ENCODE data around the gene CEP57L1. TPM values are rescaled to one million over a fixed set of nuclear protein-coding genes. Genes with fewer than 3 reads are reported as not detected.

Gene CEP57L1
- total RNA-seq, 1 experiment from 2014 or later = 37.6 TPM

GRCh38 chr6:109060571-109060970 lies 34.7 kb upstream of the CEP57L1 start:
- Histone ChIP-seq H3K36me3 (ENCODE audit: control insufficient read depth, insufficient read depth, low read length) (no peaks in the 10 kb centered on the region), H3K4me3 (ENCODE audit: low read depth in 2 of 2, low read length in 2 of 2) (no peak overlapping the region), H3K27ac (ENCODE audit: low read length) (no peak overlapping the region), H3K4me1 (ENCODE audit: control insufficient read depth, insufficient read depth, low read length) (0 out of 2 replicates have a peak, but pooled peaks cover 2% of the 10 kb centered on the region), H3K9me3 (ENCODE audit: control insufficient read depth, insufficient read depth, low read depth, low read length) (no peaks in the 10 kb centered on the region), H3K27me3 (ENCODE audit: control insufficient read depth, insufficient read depth, low read length) (no peaks in the 10 kb centered on the region)
- TF ChIP-seq REST (IDR thresholded peaks at IDR 0.05; ENCODE audit: insufficient read depth in 1 of 2, low read depth in 2 of 2, low read length in 1 of 2) = no peak
- TF ChIP-seq SIN3A (IDR thresholded peaks at IDR 0.05; ENCODE audit: borderline replicate concordance, insufficient read depth, low read depth, low read length) = no peak
- TF ChIP-seq TCF7L2 (IDR thresholded peaks at IDR 0.05; ENCODE audit: low read depth, low read length) = no peak
- no peak for TF ChIP-seq CTCF (IDR thresholded peaks at IDR 0.05)
- TF ChIP-seq POLR2AphosphoS5 (IDR thresholded peaks at IDR 0.05; ENCODE audit: low read depth, low read length) = no peak
- CTCF ChIA-PET = no interaction called here
- no peak for DNase-seq (ENCODE audit: low read depth, low spot score)
- POLR2A ChIA-PET = interaction anchor here (0.6 kb wide), 1 partner anchor 502 kb away, joined by 3 read pairs; no protein-coding TSS in a partner anchor
- no peak for ATAC-seq
- intact Hi-C loops (cut with micrococcal nuclease; ENCODE audit: unreplicated experiment) (no loop called here), in situ Hi-C loops (cut with HindIII; ENCODE audit: low pct_unique_long_range_greater_than_20kb, low sequenced_read_pairs) (no loop called here)
- no TSS peak for BruUV-seq (replicated peaks)

- Histone ChIP-seq H3K9me3 (ENCODE audit: control insufficient read depth, insufficient read depth, low read depth, low read length) (no peaks in the 10 kb centered on the region), H3K27ac (ENCODE audit: low read length) (no peak overlapping the region), H3K4me3 (ENCODE audit: low read depth in 2 of 2, low read length in 2 of 2) (no peak overlapping the region), H3K27me3 (ENCODE audit: control insufficient read depth, insufficient read depth, low read length) (no peaks in the 10 kb centered on the region), H3K4me1 (ENCODE audit: control insufficient read depth, insufficient read depth, low read length) (0 out of 2 replicates have a peak, but pooled peaks cover 2% of the 10 kb centered on the region), H3K36me3 (ENCODE audit: control insufficient read depth, insufficient read depth, low read length) (no peaks in the 10 kb centered on the region)
- ChIA-PET POLR2A (no interaction called here), CTCF (no interaction called here)
- TF ChIP-seq POLR2AphosphoS5 (IDR thresholded peaks at IDR 0.05; ENCODE audit: low read depth, low read length) (no peak), REST (IDR thresholded peaks at IDR 0.05; ENCODE audit: insufficient read depth in 1 of 2, low read depth in 2 of 2, low read length in 1 of 2) (no peak), SIN3A (IDR thresholded peaks at IDR 0.05; ENCODE audit: borderline replicate concordance, insufficient read depth, low read depth, low read length) (no peak), TCF7L2 (IDR thresholded peaks at IDR 0.05; ENCODE audit: low read depth, low read length) (no peak)
- no TSS peak for BruUV-seq (replicated peaks)
- intact Hi-C loops (cut with micrococcal nuclease; ENCODE audit: unreplicated experiment) (no loop called here), in situ Hi-C loops (cut with HindIII; ENCODE audit: low pct_unique_long_range_greater_than_20kb, low sequenced_read_pairs) (no loop called here)
- ATAC-seq = no peak
- DNase-seq (ENCODE audit: low read depth, low spot score) = no peak
Measured at GRCh38 chr6:109062216-109062615, 33.1 kb upstream of the CEP57L1 start.

All from Panc1 (cell line).